Cardiac ventricle fibroblast (primary cell): ENCODE data around the gene THEM4. TPM values are rescaled to one million over a fixed set of nuclear protein-coding genes. Genes with fewer than 3 reads are reported as not detected.

ENCODE experiments used
- total RNA-seq: library from RNA; depleted of rRNA; stranded (reverse); fragments of >200 nt; gene quantifications from 2 replicates; pipeline ENCODE4 v1.2.3, GENCODE V29; 2015

THEM4 gene
- total RNA-seq = 17.9 and 19.1 TPM in 2 replicates

GRCh38 chr1:151909167-151910149 is at the start of gene THEM4:
TSS of gene THEM4 (minus strand) at chr1:151909511. CDS start at chr1:151909458, 53 bp downstream.

GRCh38 chr1:151853411-151853943 is 55.8 kb downstream of the THEM4 start, which contains the start of gene THEM5:
TSS of gene THEM5 (minus strand) at chr1:151853712. CDS start at chr1:151853565, 147 bp downstream.

GRCh38 chr1:151839457-151840403 is 69.6 kb downstream of the THEM4 start, which contains the start of gene C2CD4D:
TSS of gene C2CD4D (minus strand) at chr1:151839820. CDS start at chr1:151838989, 831 bp downstream.

GRCh38 chr1:151831605-151832004 is 77.7 kb downstream of the THEM4 start, which contains the start of gene RORC:
TSS of gene RORC (minus strand) at chr1:151831802. CDS start at chr1:151831764, 38 bp downstream.

Other genes starting within 250 kb of the THEM4 start
- gene CELF3, start 192.7 kb downstream of the THEM4 start, total RNA-seq = not detected in 2 replicates
- gene RIIAD1, start 188.0 kb downstream of the THEM4 start, total RNA-seq = not detected in 2 replicates
- gene MRPL9, start 146.0 kb downstream of the THEM4 start, total RNA-seq = 34.4 and 49.7 TPM in 2 replicates
- gene TDRKH, start 119.0 kb downstream of the THEM4 start, total RNA-seq = 0.12 and 0.29 TPM in 2 replicates
- not detected in 2 replicates for gene LINGO4, start 104.1 kb downstream of the THEM4 start, total RNA-seq
- not detected in 2 replicates for gene RORC, start 77.7 kb downstream of the THEM4 start, total RNA-seq
- not detected in 2 replicates for gene C2CD4D, start 69.7 kb downstream of the THEM4 start, total RNA-seq
- gene THEM5, start 55.8 kb downstream of the THEM4 start, total RNA-seq = not detected in 2 replicates
- gene S100A10, start 84.3 kb upstream of the THEM4 start, total RNA-seq = 253 and 261 TPM in 2 replicates
- 356 and 363 TPM in 2 replicates for gene S100A11, start 127.5 kb upstream of the THEM4 start, total RNA-seq
- gene TCHHL1, start 179.6 kb upstream of the THEM4 start, total RNA-seq = not detected in 2 replicates
- 0.06 TPM in 1 of 2 replicates, not detected in the other for gene TCHH, start 205.9 kb upstream of the THEM4 start, total RNA-seq
- not detected in 2 replicates for gene RPTN, start 249.7 kb upstream of the THEM4 start, total RNA-seq